HT1080 (cell line): ENCODE measurements around the gene CIAO1. TPM values are rescaled to one million over a fixed set of nuclear protein-coding genes. Genes with fewer than 3 reads are reported as not detected.
"Not testable (repeated sequence)": the region's sequence is repeated elsewhere in the genome, so short reads cannot be mapped to it uniquely, and the experiment has no call there.

Experiments
- DNase-seq: peaks from one replicate; pipeline ENCODE4 v3.0.0-alpha.2; 2015; ENCODE audit warnings: low read depth
- total RNA-seq: library from RNA; depleted of rRNA; stranded (reverse); fragments of >200 nt; shearing (Covaris generic); gene quantifications from 2 replicates; pipeline ENCODE4 v1.2.3, GENCODE V29; 2014

CIAO1 gene
- total RNA-seq, 1 experiment from 2014 or later = 136 TPM

GRCh38 chr2:96274355-96275056, 8.5 kb downstream of the CIAO1 start:
- no peak for DNase-seq

- no peak for DNase-seq
Measured at GRCh38 chr2:96276787-96277499, 10.9 kb downstream of the CIAO1 start.

GRCh38 chr2:96287273-96287856, 21.3 kb downstream of the CIAO1 start:
- no peak for DNase-seq

- no peak for DNase-seq
Measured at GRCh38 chr2:96291751-96292150, 25.7 kb downstream of the CIAO1 start.

- not testable (repeated sequence) for DNase-seq
Measured at GRCh38 chr2:96294271-96294670, 28.2 kb downstream of the CIAO1 start.

GRCh38 chr2:96296925-96297324, 30.9 kb downstream of the CIAO1 start:
- no peak for DNase-seq

GRCh38 chr2:96301865-96302264, 35.8 kb downstream of the CIAO1 start:
- DNase-seq = no peak

- DNase-seq = no peak
Measured at GRCh38 chr2:96304606-96305005, 38.6 kb downstream of the CIAO1 start.

GRCh38 chr2:96305091-96305978, 39.3 kb downstream of the CIAO1 start, which contains the start of gene SNRNP200:
Gene SNRNP200, minus strand, starts transcription at chr2:96305546. Its CDS starts 109 bp downstream, at chr2:96305437.
- DNase-seq = peak; percentile 80

GRCh38 chr2:96305979-96306308, 39.9 kb downstream of the CIAO1 start:
- no peak for DNase-seq

GRCh38 chr2:96306370-96306769, 40.3 kb downstream of the CIAO1 start:
- no peak for DNase-seq

- no peak for DNase-seq
Measured at GRCh38 chr2:96308248-96308647, 42.2 kb downstream of the CIAO1 start.

- no peak for DNase-seq
Measured at GRCh38 chr2:96315005-96315399, 49.0 kb downstream of the CIAO1 start.

GRCh38 chr2:96315400-96316071, 49.5 kb downstream of the CIAO1 start:
- peak; percentile 70 for DNase-seq

GRCh38 chr2:96316999-96317398, 51.0 kb downstream of the CIAO1 start:
- no peak for DNase-seq

- DNase-seq = no peak
Measured at GRCh38 chr2:96317584-96317997, 51.6 kb downstream of the CIAO1 start.

GRCh38 chr2:96318723-96319122, 52.7 kb downstream of the CIAO1 start:
- no peak for DNase-seq

GRCh38 chr2:96319396-96319795, 53.4 kb downstream of the CIAO1 start:
- DNase-seq = no peak

- no peak for DNase-seq
Measured at GRCh38 chr2:96320326-96320725, 54.3 kb downstream of the CIAO1 start.

GRCh38 chr2:96320728-96321622, 55.0 kb downstream of the CIAO1 start:
- DNase-seq = peak; percentile 41
